GM23338 (cell line): ENCODE data around the gene ITGAV. TPM values are rescaled to one million over a fixed set of nuclear protein-coding genes. Genes with fewer than 3 reads are reported as not detected.

Experiments
- ATAC-seq: fragments of 200-7000 bp; cut with Tn5 transposase; 3 replicates; pipeline ENCODE4 v1.9.1; 2020
- DNase-seq: peaks from one replicate; pipeline ENCODE4 v3.0.0-alpha.2; 2015; ENCODE audit warnings: low spot score
- H2AFZ ChIP-seq: fragments of 200-600 bp; sonication (generic); 2 replicates; pipeline ENCODE4 v1.8.0; 2016; ENCODE audit warnings: antibody characterized with exemption, mild to moderate bottlenecking, moderate library complexity
- H3F3A ChIP-seq: fragments of 200-600 bp; sonication (generic); replicated peaks from 2 replicates; pipeline ENCODE4 v1.8.0; 2017; ENCODE audit warnings: antibody characterized with exemption, mixed run types, low read depth
- H3K27ac ChIP-seq: fragments of 200-600 bp; sonication (generic); 2 replicates; pipeline ENCODE4 v1.6.1; 2016; ENCODE audit warnings: low read depth
- H3K27me3 ChIP-seq: fragments of 200-600 bp; sonication (generic); 2 replicates; pipeline ENCODE4 v1.8.0; 2016; ENCODE audit warnings: mild to moderate bottlenecking, mixed run types, moderate library complexity; ENCODE audit not compliant: insufficient read depth
- H3K36me3 ChIP-seq: fragments of 200-600 bp; sonication (generic); 2 replicates; pipeline ENCODE4 v1.8.0; 2016; ENCODE audit warnings: mild to moderate bottlenecking; ENCODE audit not compliant: insufficient read depth
- H3K4me1 ChIP-seq: fragments of 200-600 bp; sonication (generic); 2 replicates; pipeline ENCODE4 v1.8.0; 2016; ENCODE audit warnings: mild to moderate bottlenecking, moderate library complexity; ENCODE audit not compliant: insufficient read depth
- H3K4me2 ChIP-seq: fragments of 200-600 bp; sonication (generic); 2 replicates; pipeline ENCODE4 v1.7.1; 2017; ENCODE audit warnings: mixed run types
- H3K4me3 ChIP-seq: fragments of 200-600 bp; sonication (generic); 2 replicates; pipeline ENCODE4 v1.6.1; 2016; ENCODE audit warnings: mixed run types
- H3K79me2 ChIP-seq: fragments of 200-600 bp; sonication (generic); replicated peaks from 2 replicates; pipeline ENCODE4 v1.8.0; 2017; ENCODE audit warnings: mild to moderate bottlenecking; ENCODE audit not compliant: insufficient read depth
- H3K9me2 ChIP-seq: fragments of 200-600 bp; sonication (generic); 2 replicates; pipeline ENCODE4 v1.8.0; 2017; ENCODE audit not compliant: insufficient read depth
- H4K20me1 ChIP-seq: fragments of 200-600 bp; sonication (generic); replicated peaks from 2 replicates; pipeline ENCODE4 v1.8.0; 2017; ENCODE audit warnings: mild to moderate bottlenecking; ENCODE audit not compliant: insufficient read depth
- H3K27ac Mint-ChIP-seq: 2 replicates; pipeline ENCODE4 v1.8.0; 2020; ENCODE audit warnings: inconsistent platforms, mild to moderate bottlenecking, moderate library complexity, mixed read lengths
- H3K27me3 Mint-ChIP-seq: 3 replicates; pipeline ENCODE4 v1.8.0; 2022; ENCODE audit warnings: low read depth, mild to moderate bottlenecking, moderate library complexity, mixed read lengths, inconsistent platforms; ENCODE audit not compliant: insufficient read depth, poor library complexity
- H3K36me3 Mint-ChIP-seq: 3 replicates; pipeline ENCODE4 v1.8.0; 2021; ENCODE audit warnings: low read depth, mild to moderate bottlenecking, inconsistent platforms, moderate library complexity, mixed read lengths
- H3K4me1 Mint-ChIP-seq: 3 replicates; pipeline ENCODE4 v1.8.0; 2020; ENCODE audit warnings: mild to moderate bottlenecking, inconsistent platforms, mixed read lengths
- H3K4me3 Mint-ChIP-seq: 3 replicates; pipeline ENCODE4 v1.8.0; 2021; ENCODE audit warnings: moderate library complexity, mild to moderate bottlenecking, inconsistent platforms, mixed read lengths
- H3K9me3 Mint-ChIP-seq: 3 replicates; pipeline ENCODE4 v1.8.0; 2020; ENCODE audit warnings: moderate library complexity, mild to moderate bottlenecking, inconsistent platforms, mixed read lengths
- CREB1 ChIP-seq: fragments of 250-450 bp; sonication (Bioruptor Pico); IDR thresholded peaks from 2 replicates; pipeline ENCODE4 v1.5.0; 2020; ENCODE audit warnings: low read depth, mild to moderate bottlenecking, moderate library complexity
- EZH2 ChIP-seq: fragments of 200-600 bp; sonication (generic); IDR thresholded peaks from one replicate; pipeline ENCODE4 v1.8.0; 2017; ENCODE audit warnings: antibody characterized with exemption, mild to moderate bottlenecking, low read depth; ENCODE audit not compliant: unreplicated experiment
- EZH2phosphoT487 ChIP-seq: fragments of 200-600 bp; sonication (generic); IDR thresholded peaks from one replicate; pipeline ENCODE4 v1.8.1; 2018; ENCODE audit warnings: antibody characterized with exemption; ENCODE audit not compliant: unreplicated experiment
- JUNB ChIP-seq: IDR thresholded peaks from one replicate; pipeline ENCODE4 v1.6.1; 2016; ENCODE audit warnings: antibody characterized with exemption; ENCODE audit not compliant: unreplicated experiment
- NANOG ChIP-seq: IDR thresholded peaks from 2 replicates; pipeline ENCODE4 v1.6.1; 2016; ENCODE audit warnings: antibody characterized with exemption, borderline replicate concordance
- POLR2AphosphoS5 ChIP-seq: IDR thresholded peaks from 2 replicates; pipeline ENCODE4 v1.6.1; 2016; ENCODE audit warnings: antibody characterized with exemption, low read depth
- STAT1 ChIP-seq: IDR thresholded peaks from one replicate; pipeline ENCODE4 v1.6.1; 2016; ENCODE audit warnings: antibody characterized with exemption; ENCODE audit not compliant: unreplicated experiment
- ZNF114 ChIP-seq: fragments of 250-450 bp; sonication (Bioruptor Pico); IDR thresholded peaks from 2 replicates; pipeline ENCODE4 v1.5.0; 2020; ENCODE audit warnings: mild to moderate bottlenecking, moderate library complexity
- ZNF331 ChIP-seq: fragments of 250-450 bp; sonication (Bioruptor Pico); IDR thresholded peaks from 2 replicates; pipeline ENCODE4 v1.5.0; 2020; ENCODE audit warnings: low read depth, mild to moderate bottlenecking, moderate library complexity
- polyA plus RNA-seq: library from polyadenylated mRNA; unstranded; fragments of >200 nt; fragmentation: Nextera tagmentation; extraction: Ambion mirVana; gene quantifications from 2 replicates; pipeline ENCODE4 v1.2.1, GENCODE V29; 2016
- total RNA-seq: library from RNA; depleted of rRNA; stranded (reverse); fragments of >200 nt; shearing (Covaris generic); gene quantifications from 2 replicates; pipeline ENCODE4 v1.2.3, GENCODE V29; 2014
- TF ChIP-seq, protein P1 (sequence below): IDR thresholded peaks from 2 replicates; pipeline ENCODE4 v1.6.1; 2016; ENCODE audit warnings: antibody characterized with exemption
- TF ChIP-seq, protein P2 (sequence below): IDR thresholded peaks from one replicate; pipeline ENCODE4 v1.6.1; 2018; ENCODE audit warnings: antibody characterized with exemption; ENCODE audit not compliant: unreplicated experiment
- TF ChIP-seq, protein P3 (sequence below), 2 experiments: fragments of 200-600 bp in 1 of 2; sonication (generic) in 1 of 2; conservative IDR thresholded peaks; 2 replicates each; pipeline versions ENCODE4 v1.5.1 to v1.6.1; 2016 to 2017; ENCODE audit warnings: antibody characterized with exemption in 2 of 2, low read depth in 2 of 2, mild to moderate bottlenecking in 2 of 2, moderate library complexity in 1 of 2

ITGAV gene
- total and polyA plus RNA-seq, 2 experiments from 2014 or later: 9.1 to 56.5 TPM

DNA sequence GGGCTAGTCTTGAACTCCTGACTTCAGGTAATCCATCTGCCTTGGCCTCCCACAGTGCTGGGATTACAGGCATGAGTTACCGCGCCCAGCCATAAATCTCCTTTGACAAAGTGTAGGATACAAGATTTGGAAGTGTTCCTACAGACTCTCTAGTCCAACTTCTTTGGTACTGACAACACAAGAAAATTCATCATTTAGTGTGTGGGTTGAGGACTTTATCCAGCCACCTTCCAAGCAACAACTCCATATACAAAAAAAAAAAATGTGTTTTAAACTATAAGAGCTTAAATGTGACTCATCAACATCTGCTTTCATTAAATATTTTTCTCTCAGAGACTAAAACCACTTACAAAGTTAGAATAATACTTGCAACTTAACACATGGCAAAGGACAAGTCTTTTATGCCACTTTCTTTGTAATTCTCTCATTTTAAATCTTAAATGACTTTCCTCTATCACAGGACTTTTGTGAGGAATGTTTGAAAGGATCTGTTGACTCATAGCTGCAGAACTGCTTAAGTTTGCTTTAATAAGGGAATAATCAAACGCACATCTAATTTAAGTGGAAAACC lies 46.2 kb upstream of the ITGAV start:
- H3K4me2 ChIP-seq: no peak overlapping the region
- no peak overlapping the region for H3K4me3 ChIP-seq
- ATAC-seq (no peak), DNase-seq (peak; percentile 12)
- Mint-ChIP-seq H3K36me3 (no peaks in the 10 kb centered on the region), H3K27ac (peak overlapping the region; percentile 96), H3K27me3 (no peaks in the 10 kb centered on the region), H3K4me3 (no peak overlapping the region), H3K4me1 (peaks cover 18% of the 10 kb centered on the region), H3K9me3 (no peaks in the 10 kb centered on the region)
- H3K9me2 ChIP-seq: no peaks in the 10 kb centered on the region; the same call in 1 of the 2 replicates
- no peaks in the 10 kb centered on the region for H3K27me3 ChIP-seq
- no peaks in the 10 kb centered on the region for H4K20me1 ChIP-seq
- H3K4me1 ChIP-seq: peaks cover 34% of the 10 kb centered on the region
- no peaks in the 10 kb centered on the region for H3K79me2 ChIP-seq
- H2AFZ ChIP-seq: no peak overlapping the region
- TF ChIP-seq CREB1 (CRISPR knock-in tag): no peak
- H3K27ac ChIP-seq: peak overlapping the region; percentile 72
- no peaks in the 10 kb centered on the region for H3K36me3 ChIP-seq
- no peaks in the 10 kb centered on the region for H3F3A ChIP-seq

DNA sequence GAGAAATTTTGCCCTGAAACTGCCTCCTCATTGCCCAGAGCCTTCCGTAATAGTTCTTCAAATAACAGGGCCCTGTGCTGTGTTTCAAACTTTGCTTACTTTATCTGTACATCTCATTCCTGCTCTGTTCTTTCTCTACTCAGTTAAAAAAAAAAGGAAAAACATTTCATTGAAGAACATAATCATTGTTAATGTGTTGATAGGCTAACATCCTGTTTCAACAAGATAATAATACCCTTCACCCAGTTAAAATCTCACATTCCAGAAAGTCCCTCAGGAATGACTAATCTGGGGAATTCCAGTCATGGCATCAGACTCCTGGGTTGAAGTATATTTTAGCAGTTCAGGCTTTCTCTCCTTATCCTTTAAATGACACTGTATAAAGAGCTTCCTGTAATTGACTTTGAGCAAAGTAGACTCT lies 45.6 kb upstream of the ITGAV start:
- H3K4me3 Mint-ChIP-seq: no peak overlapping the region; the same call in 1 of the 3 replicates
- Histone ChIP-seq H3K79me2 (no peaks in the 10 kb centered on the region), H3K4me3 (no peak overlapping the region), H2AFZ (no peak overlapping the region), H3K9me2 (no peaks in the 10 kb centered on the region; the same call in 1 of the 2 replicates), H3F3A (no peaks in the 10 kb centered on the region), H3K27ac (peak overlapping the region; percentile 72), H3K4me2 (no peak overlapping the region), H3K36me3 (no peaks in the 10 kb centered on the region), H3K27me3 (no peaks in the 10 kb centered on the region), H4K20me1 (no peaks in the 10 kb centered on the region), H3K4me1 (peaks cover 34% of the 10 kb centered on the region)
- H3K9me3 Mint-ChIP-seq: no peaks in the 10 kb centered on the region
- H3K36me3 Mint-ChIP-seq: no peaks in the 10 kb centered on the region
- H3K27ac Mint-ChIP-seq: peak overlapping the region; percentile 96
- H3K27me3 Mint-ChIP-seq: no peaks in the 10 kb centered on the region
- ATAC-seq (peak; percentile 61), DNase-seq (peak; percentile 50)
- H3K4me1 Mint-ChIP-seq: peaks cover 16% of the 10 kb centered on the region
- no peak for TF ChIP-seq EZH2phosphoT487
- TF ChIP-seq, protein P1, sequence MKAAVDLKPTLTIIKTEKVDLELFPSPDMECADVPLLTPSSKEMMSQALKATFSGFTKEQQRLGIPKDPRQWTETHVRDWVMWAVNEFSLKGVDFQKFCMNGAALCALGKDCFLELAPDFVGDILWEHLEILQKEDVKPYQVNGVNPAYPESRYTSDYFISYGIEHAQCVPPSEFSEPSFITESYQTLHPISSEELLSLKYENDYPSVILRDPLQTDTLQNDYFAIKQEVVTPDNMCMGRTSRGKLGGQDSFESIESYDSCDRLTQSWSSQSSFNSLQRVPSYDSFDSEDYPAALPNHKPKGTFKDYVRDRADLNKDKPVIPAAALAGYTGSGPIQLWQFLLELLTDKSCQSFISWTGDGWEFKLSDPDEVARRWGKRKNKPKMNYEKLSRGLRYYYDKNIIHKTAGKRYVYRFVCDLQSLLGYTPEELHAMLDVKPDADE: no peak
- TF ChIP-seq JUNB: no peak
- TF ChIP-seq ZNF114 (CRISPR knock-in tag): no peak
- TF ChIP-seq, protein P2, sequence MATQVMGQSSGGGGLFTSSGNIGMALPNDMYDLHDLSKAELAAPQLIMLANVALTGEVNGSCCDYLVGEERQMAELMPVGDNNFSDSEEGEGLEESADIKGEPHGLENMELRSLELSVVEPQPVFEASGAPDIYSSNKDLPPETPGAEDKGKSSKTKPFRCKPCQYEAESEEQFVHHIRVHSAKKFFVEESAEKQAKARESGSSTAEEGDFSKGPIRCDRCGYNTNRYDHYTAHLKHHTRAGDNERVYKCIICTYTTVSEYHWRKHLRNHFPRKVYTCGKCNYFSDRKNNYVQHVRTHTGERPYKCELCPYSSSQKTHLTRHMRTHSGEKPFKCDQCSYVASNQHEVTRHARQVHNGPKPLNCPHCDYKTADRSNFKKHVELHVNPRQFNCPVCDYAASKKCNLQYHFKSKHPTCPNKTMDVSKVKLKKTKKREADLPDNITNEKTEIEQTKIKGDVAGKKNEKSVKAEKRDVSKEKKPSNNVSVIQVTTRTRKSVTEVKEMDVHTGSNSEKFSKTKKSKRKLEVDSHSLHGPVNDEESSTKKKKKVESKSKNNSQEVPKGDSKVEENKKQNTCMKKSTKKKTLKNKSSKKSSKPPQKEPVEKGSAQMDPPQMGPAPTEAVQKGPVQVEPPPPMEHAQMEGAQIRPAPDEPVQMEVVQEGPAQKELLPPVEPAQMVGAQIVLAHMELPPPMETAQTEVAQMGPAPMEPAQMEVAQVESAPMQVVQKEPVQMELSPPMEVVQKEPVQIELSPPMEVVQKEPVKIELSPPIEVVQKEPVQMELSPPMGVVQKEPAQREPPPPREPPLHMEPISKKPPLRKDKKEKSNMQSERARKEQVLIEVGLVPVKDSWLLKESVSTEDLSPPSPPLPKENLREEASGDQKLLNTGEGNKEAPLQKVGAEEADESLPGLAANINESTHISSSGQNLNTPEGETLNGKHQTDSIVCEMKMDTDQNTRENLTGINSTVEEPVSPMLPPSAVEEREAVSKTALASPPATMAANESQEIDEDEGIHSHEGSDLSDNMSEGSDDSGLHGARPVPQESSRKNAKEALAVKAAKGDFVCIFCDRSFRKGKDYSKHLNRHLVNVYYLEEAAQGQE: no peak
- no peak for TF ChIP-seq STAT1
- TF ChIP-seq, protein P3, sequence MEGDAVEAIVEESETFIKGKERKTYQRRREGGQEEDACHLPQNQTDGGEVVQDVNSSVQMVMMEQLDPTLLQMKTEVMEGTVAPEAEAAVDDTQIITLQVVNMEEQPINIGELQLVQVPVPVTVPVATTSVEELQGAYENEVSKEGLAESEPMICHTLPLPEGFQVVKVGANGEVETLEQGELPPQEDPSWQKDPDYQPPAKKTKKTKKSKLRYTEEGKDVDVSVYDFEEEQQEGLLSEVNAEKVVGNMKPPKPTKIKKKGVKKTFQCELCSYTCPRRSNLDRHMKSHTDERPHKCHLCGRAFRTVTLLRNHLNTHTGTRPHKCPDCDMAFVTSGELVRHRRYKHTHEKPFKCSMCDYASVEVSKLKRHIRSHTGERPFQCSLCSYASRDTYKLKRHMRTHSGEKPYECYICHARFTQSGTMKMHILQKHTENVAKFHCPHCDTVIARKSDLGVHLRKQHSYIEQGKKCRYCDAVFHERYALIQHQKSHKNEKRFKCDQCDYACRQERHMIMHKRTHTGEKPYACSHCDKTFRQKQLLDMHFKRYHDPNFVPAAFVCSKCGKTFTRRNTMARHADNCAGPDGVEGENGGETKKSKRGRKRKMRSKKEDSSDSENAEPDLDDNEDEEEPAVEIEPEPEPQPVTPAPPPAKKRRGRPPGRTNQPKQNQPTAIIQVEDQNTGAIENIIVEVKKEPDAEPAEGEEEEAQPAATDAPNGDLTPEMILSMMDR (conservative IDR thresholded peaks at IDR 0.05; ENCODE audit: low read depth in 2 of 2): no peak
- TF ChIP-seq ZNF331 (CRISPR knock-in tag): no peak
- TF ChIP-seq EZH2: no peak
- TF ChIP-seq POLR2AphosphoS5: no peak
- no peak for TF ChIP-seq NANOG
- TF ChIP-seq CREB1 (CRISPR knock-in tag): no peak
